Psoas muscle (tissue), 8 donors: ENCODE results near the gene CABLES2. TPM values are rescaled to one million over a fixed set of nuclear protein-coding genes. Genes with fewer than 3 reads are reported as not detected.
A peak's percentile ranks its signal among the peaks of the same experiment; 100 is the strongest.

Source experiments
- ATAC-seq, 4 donors: fragments of 200-7000 bp; cut with Tn5 transposase; one replicate each; pipeline ENCODE4 v1.9.1; 2020; ENCODE audit warnings: moderate library complexity in 3 of 4, mild to moderate bottlenecking in 2 of 4
- DNase-seq, 2 donors: peaks; one replicate each; pipeline ENCODE4 v3.0.0-alpha.2; 2020
- H3K27ac ChIP-seq: fragments of 200-600 bp; one replicate; pipeline ENCODE4 v1.8.0; 2022
- H3K27me3 ChIP-seq, 3 donors: fragments of 200-600 bp in 1 of 3; one replicate each; pipeline versions ENCODE4 v1.6.1 to v1.8.0; 2013 to 2022; ENCODE audit warnings: low read length in 2 of 3, mild to moderate bottlenecking in 2 of 3, moderate library complexity in 1 of 3; ENCODE audit not compliant: insufficient read depth in 3 of 3
- H3K36me3 ChIP-seq, 2 donors: fragments of 200-600 bp in 1 of 2; one replicate each; pipeline versions ENCODE4 v1.6.1 to v1.8.0; 2013 to 2022; ENCODE audit warnings: low read depth in 1 of 2, mild to moderate bottlenecking in 1 of 2, moderate library complexity in 1 of 2; ENCODE audit not compliant: insufficient read depth in 1 of 2
- H3K4me1 ChIP-seq: fragments of 200-600 bp; one replicate; pipeline ENCODE4 v1.8.0; 2022
- H3K4me3 ChIP-seq: fragments of 200-600 bp; one replicate; pipeline ENCODE4 v1.8.0; 2022; ENCODE audit warnings: mild to moderate bottlenecking
- H3K9me3 ChIP-seq: fragments of 200-600 bp; one replicate; pipeline ENCODE4 v1.8.0; 2022
- WGBS, 3 donors: extraction: QIAGEN DNeasy Blood & Tissue Kit; methylation state at CpG; one replicate each; pipeline versions ENCODE4 v1.1.6 to v1.1.7; 2013; 5-methylcytosine and 5-hydroxymethylcytosine counted together
- intact Hi-C, 2 donors: fragments of 100-400 bp; cut with DNase I; formaldehyde crosslinking; loops; one replicate each; pipeline versions ENCODE4 v1.11.0 to v1.14.2; 2022
- polyA plus RNA-seq, 3 donors: library from polyadenylated mRNA; stranded (reverse); fragments of 200-250 nt; gene quantifications; one replicate each; pipeline ENCODE4 v1.2.3, GENCODE V29; 2013
- total RNA-seq, 4 donors: library from RNA; stranded (reverse); fragmentation: NEBNext Ultra II Directional in 2 of 4; extraction: Animal tissue kit (Norgen Biotek cat#: 25700) in 2 of 4; gene quantifications; one replicate each; pipeline versions ENCODE4 v1.2.1 to v1.2.4, GENCODE V29; 2021 to 2023
- TF ChIP-seq, protein P1 (sequence below): fragments of 200-600 bp; IDR thresholded peaks from one replicate; pipeline ENCODE4 v1.8.0; 2022; ENCODE audit warnings: antibody characterized with exemption
- donor health status: healthy with polysubstance abuse.
- donor health status: DM: no; HTN: no; CAD: no; lungs with moderate emphysema.
- donor health status: Bipolar disorder and iron deficiency.
- donor health status: healthy.
- donor health status: DM: yes; HTN: yes; CAD: no.
- donor health status: DM: no; HTN: no; CAD: no.
- donor health status: DM: no; HTN: no; CAD: no.
- donor health status: DM: yes; HTN: yes; CAD: no.

Gene CABLES2
- total and polyA plus RNA-seq, 7 donors: 2.4 to 4.3 (median 3.8) TPM

DNA sequence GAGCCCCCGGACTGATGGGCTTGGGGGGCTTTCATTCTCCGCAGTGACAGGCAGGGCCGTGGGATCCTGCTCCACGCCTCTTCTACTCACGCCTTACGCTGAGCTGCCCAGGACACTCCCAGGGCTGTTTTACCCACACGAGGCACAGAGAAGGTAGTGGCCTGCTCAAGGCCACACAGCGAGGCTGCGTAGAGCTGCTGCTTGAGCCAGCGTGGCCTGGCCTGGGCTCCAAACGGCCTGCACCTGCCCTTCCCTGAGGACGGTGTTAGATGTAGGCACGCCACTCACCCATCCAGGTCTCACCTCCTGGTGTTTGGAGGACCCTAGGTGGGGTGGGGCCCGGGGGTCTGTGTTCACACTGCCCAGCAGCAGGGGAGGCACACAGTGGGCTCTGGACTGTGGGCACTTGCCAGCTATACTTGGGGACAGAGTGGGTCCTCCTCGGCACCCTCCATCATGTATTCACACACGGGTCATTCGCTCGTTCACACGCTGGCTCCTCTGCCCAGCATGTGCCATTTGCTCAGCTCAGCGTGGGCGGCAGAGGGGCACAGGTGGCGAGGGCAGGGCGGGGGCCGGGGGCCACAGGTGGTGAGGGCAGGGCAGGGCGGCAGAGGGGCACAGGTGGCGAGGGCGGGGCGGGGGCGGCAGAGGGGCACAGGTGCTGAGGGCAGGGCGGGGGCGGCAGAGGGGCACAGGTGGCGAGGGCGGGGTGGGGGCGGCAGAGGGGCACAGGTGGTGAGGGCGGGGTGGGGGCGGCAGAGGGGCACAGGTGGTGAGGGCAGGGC is 38.7 kb upstream of the CABLES2 start:
- Histone ChIP-seq H3K4me3 (no peak overlapping the region), H3K4me1 (no peaks in the 10 kb centered on the region), H3K36me3 (no peaks in the 10 kb centered on the region), H3K27me3 (peaks cover 0 to 63% (median 9%) of the 10 kb centered on the region in 3 donors), H3K27ac (no peak overlapping the region), H3K9me3 (no peaks in the 10 kb centered on the region)
- WGBS, 3 donors: 65 to 78% (median 66%) methylated on average over 29 to 35 of the region's 36 CpGs
- ATAC-seq (peak in 1 of 4 donors; percentile 6), DNase-seq (no peak)
- intact Hi-C loops: loop anchor here in 1 of 2 donors (2.0 kb wide), 1 partner anchor 27 kb away; no protein-coding TSS in a partner anchor
- TF ChIP-seq, protein P1, sequence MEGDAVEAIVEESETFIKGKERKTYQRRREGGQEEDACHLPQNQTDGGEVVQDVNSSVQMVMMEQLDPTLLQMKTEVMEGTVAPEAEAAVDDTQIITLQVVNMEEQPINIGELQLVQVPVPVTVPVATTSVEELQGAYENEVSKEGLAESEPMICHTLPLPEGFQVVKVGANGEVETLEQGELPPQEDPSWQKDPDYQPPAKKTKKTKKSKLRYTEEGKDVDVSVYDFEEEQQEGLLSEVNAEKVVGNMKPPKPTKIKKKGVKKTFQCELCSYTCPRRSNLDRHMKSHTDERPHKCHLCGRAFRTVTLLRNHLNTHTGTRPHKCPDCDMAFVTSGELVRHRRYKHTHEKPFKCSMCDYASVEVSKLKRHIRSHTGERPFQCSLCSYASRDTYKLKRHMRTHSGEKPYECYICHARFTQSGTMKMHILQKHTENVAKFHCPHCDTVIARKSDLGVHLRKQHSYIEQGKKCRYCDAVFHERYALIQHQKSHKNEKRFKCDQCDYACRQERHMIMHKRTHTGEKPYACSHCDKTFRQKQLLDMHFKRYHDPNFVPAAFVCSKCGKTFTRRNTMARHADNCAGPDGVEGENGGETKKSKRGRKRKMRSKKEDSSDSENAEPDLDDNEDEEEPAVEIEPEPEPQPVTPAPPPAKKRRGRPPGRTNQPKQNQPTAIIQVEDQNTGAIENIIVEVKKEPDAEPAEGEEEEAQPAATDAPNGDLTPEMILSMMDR: no peak

DNA sequence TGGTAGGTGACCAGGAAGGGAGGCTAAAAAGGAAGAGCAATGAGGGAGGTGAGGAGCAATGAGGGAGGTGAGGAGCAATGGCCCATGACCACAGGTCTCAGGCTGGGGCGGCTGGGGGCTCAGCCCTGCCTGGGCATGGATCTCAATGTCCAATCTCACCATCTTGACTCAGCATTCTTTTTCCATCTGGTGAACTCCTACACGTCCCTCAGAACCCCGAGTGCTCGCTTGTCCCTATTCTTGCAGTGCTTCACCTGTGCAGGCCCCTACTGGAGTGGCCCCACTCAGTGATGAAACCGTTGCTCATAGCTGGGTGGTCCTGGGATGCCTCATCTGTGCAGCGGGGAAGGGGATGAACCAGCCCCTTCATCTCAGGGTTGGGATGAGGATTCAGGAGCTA is 37.2 kb upstream of the CABLES2 start:
- H3K9me3 ChIP-seq: no peaks in the 10 kb centered on the region
- ATAC-seq: no peak
- DNase-seq: no peak
- intact Hi-C loops: no loop called here
- no peak overlapping the region for H3K4me3 ChIP-seq
- TF ChIP-seq, protein P1: no peak
- no peak overlapping the region for H3K27ac ChIP-seq
- H3K36me3 ChIP-seq: no peaks in the 10 kb centered on the region
- H3K27me3 ChIP-seq: peaks cover 0 to 59% (median 9%) of the 10 kb centered on the region in 3 donors
- H3K4me1 ChIP-seq: no peaks in the 10 kb centered on the region
- 91 to 93% (median 91%) methylated on average over 6 of the region's 6 CpGs for WGBS, 3 donors

DNA sequence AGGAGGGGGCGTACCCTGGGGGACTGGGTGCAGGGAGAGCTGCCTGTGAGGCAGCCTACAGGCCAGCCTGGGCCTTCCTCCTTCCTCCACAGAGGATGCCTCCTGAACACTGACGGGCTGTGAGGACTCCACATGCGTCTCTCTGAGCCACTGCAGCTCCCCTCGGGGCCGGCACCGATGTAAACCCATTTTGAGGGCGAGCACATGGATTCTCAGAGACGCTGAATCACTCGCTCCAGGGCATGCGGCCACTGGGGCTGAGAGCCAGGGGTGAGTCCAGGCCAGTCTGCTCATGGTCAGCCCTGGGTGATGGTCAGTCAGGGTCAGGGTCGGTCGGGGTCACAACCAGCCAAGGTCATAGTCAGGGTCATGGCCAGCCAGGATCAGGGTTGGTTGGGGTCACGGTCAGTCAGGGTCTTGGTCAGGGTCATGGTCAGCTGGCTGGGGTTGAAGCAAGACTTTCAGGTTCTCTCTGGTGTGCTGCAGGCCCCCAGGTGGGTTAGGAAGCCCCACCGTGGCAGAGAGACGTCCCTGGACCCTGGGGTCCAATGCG is 35.0 kb upstream of the CABLES2 start:
- peaks cover 4% of the 10 kb centered on the region for H3K4me1 ChIP-seq
- 56 to 76% (median 63%) methylated on average over 16 of the region's 16 CpGs for WGBS, 3 donors

DNA sequence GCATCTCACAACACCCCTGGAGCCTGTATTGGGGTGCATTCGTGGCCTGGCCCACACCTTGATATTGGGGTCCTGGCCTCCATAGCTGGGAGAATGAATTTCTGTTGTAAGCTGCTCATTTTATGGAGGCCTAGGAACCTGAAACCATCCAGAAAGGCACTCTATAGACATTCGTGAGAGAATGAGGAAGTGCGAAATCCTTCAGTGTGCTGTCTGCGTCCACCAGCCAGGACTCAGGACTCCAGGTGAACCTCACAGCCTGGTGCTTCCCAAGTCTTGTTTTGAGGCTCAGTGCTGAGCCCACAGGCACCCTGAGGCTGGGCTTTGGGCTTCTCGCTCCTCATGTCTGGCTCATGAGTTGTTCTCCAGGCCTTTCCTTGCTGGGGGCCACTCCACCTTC is 32.1 kb upstream of the CABLES2 start:
- DNase-seq (no peak), ATAC-seq (no peak)
- H3K27me3 ChIP-seq: peaks cover 0 to 31% (median 5%) of the 10 kb centered on the region in 3 donors

More for the DNA sequence above, 35.0 kb upstream of the CABLES2 start:
- DNase-seq (no peak), ATAC-seq (no peak)
- intact Hi-C loops: no loop called here
- Histone ChIP-seq H3K9me3 (no peaks in the 10 kb centered on the region), H3K27ac (no peak overlapping the region), H3K27me3 (peaks cover 0 to 46% (median 7%) of the 10 kb centered on the region in 3 donors), H3K4me3 (no peak overlapping the region), H3K36me3 (no peaks in the 10 kb centered on the region)
- TF ChIP-seq, protein P1: no peak

More for the DNA sequence above, 32.1 kb upstream of the CABLES2 start:
- H3K4me1 ChIP-seq: peaks cover 4% of the 10 kb centered on the region
- TF ChIP-seq, protein P1: no peak
- H3K4me3 ChIP-seq: no peak overlapping the region
- no peaks in the 10 kb centered on the region for H3K36me3 ChIP-seq
- intact Hi-C loops: no loop called here
- H3K9me3 ChIP-seq: no peaks in the 10 kb centered on the region
- H3K27ac ChIP-seq: no peak overlapping the region
- WGBS, 3 donors: 74 to 88% (median 79%) methylated on average over 5 of the region's 5 CpGs
